Ovary (tissue), 3 donors: ENCODE results near the gene USP10.

Experiments used
- CTCF ChIP-seq, 3 donors: fragments of 450-650 bp in 2 of 3; fragments of 200-600 bp in 1 of 3; IDR thresholded peaks; one replicate each; pipeline versions ENCODE4 v1.5.1 to v1.8.0; 2016 to 2022; ENCODE audit warnings: antibody characterized with exemption in 3 of 3, mild to moderate bottlenecking in 1 of 3
- POLR2A ChIP-seq: fragments of 450-650 bp; IDR thresholded peaks from one replicate; pipeline ENCODE4 v1.6.1; 2017; ENCODE audit warnings: antibody characterized with exemption, mild to moderate bottlenecking, moderate library complexity
- donor health status: DM: no; HTN: no; CAD: no.

- no peak for TF ChIP-seq CTCF (IDR thresholded peaks at IDR 0.05)
- TF ChIP-seq POLR2A: no peak
Observed at GRCh38 chr16:84765616-84766580, 66.1 kb downstream of the USP10 start.
